Stimulated activated naive CD8-positive, alpha-beta T cell treated with anti-CD3 and anti-CD28 coated beads, Interleukin-15, Interleukin-2, amounts not matched to agents 100 ng/mL and 50 ng/mL, for 24 hours (primary cell): ENCODE results near the gene NACC1.

Source experiments
- H3K27ac Mint-ChIP-seq: one replicate; pipeline ENCODE4 v1.8.0; 2021; ENCODE audit warnings: mild to moderate bottlenecking, mixed read lengths
- H3K27me3 Mint-ChIP-seq: one replicate; pipeline ENCODE4 v1.8.0; 2021; ENCODE audit warnings: mixed read lengths
- H3K36me3 Mint-ChIP-seq: one replicate; pipeline ENCODE4 v1.8.0; 2021; ENCODE audit warnings: low read depth, mixed read lengths
- H3K4me1 Mint-ChIP-seq: one replicate; pipeline ENCODE4 v1.8.0; 2021; ENCODE audit warnings: low read depth, mixed read lengths
- H3K4me3 Mint-ChIP-seq: one replicate; pipeline ENCODE4 v1.8.0; 2021; ENCODE audit warnings: mild to moderate bottlenecking, mixed read lengths
- H3K9me3 Mint-ChIP-seq: one replicate; pipeline ENCODE4 v1.8.0; 2021; ENCODE audit warnings: mixed read lengths

The NACC1 gene

GRCh38 chr19:13151605-13152355 is 33.7 kb downstream of the NACC1 start:
- Mint-ChIP-seq H3K4me3 (peak overlapping the region; percentile 99), H3K36me3 (peaks cover 36% of the 10 kb centered on the region), H3K4me1 (peaks cover 37% of the 10 kb centered on the region), H3K9me3 (no peaks in the 10 kb centered on the region), H3K27me3 (no peaks in the 10 kb centered on the region), H3K27ac (peak overlapping the region; percentile 99)

GRCh38 chr19:13152356-13152973 is 34.4 kb downstream of the NACC1 start:
- peak overlapping the region; percentile 99 for H3K27ac Mint-ChIP-seq
- H3K4me3 Mint-ChIP-seq = peak overlapping the region; percentile 99
- H3K27me3 Mint-ChIP-seq = no peaks in the 10 kb centered on the region
- peaks cover 32% of the 10 kb centered on the region for H3K36me3 Mint-ChIP-seq
- peaks cover 40% of the 10 kb centered on the region for H3K4me1 Mint-ChIP-seq
- H3K9me3 Mint-ChIP-seq = no peaks in the 10 kb centered on the region

DNA sequence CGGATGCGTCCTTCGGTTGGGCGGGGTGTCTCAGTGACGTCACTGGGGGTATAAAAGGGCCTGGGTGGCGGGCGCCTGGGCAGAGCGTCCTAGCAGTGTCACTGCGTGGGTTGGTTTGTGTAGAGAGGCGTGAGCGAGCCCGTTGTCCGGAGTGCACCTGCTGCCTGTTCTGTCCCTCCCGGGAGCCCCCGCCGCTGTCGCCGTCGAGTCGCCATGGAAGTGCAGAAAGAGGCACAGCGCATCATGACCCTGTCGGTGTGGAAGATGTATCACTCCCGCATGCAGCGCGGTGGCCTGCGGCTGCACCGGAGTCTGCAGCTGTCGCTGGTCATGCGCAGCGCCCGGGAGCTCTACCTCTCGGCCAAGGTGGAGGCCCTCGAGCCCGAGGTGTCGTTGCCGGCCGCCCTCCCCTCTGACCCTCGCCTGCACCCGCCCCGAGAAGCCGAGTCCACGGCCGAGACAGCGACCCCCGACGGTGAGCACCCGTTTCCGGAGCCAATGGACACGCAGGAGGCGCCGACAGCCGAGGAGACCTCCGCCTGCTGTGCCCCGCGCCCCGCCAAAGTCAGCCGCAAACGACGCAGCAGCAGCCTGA is 35.0 kb downstream of the NACC1 start:
- H3K36me3 Mint-ChIP-seq = peaks cover 32% of the 10 kb centered on the region
- H3K27ac Mint-ChIP-seq = peak overlapping the region; percentile 99
- H3K9me3 Mint-ChIP-seq = no peaks in the 10 kb centered on the region
- no peaks in the 10 kb centered on the region for H3K27me3 Mint-ChIP-seq
- H3K4me1 Mint-ChIP-seq = peaks cover 46% of the 10 kb centered on the region
- H3K4me3 Mint-ChIP-seq = peak overlapping the region; percentile 99

DNA sequence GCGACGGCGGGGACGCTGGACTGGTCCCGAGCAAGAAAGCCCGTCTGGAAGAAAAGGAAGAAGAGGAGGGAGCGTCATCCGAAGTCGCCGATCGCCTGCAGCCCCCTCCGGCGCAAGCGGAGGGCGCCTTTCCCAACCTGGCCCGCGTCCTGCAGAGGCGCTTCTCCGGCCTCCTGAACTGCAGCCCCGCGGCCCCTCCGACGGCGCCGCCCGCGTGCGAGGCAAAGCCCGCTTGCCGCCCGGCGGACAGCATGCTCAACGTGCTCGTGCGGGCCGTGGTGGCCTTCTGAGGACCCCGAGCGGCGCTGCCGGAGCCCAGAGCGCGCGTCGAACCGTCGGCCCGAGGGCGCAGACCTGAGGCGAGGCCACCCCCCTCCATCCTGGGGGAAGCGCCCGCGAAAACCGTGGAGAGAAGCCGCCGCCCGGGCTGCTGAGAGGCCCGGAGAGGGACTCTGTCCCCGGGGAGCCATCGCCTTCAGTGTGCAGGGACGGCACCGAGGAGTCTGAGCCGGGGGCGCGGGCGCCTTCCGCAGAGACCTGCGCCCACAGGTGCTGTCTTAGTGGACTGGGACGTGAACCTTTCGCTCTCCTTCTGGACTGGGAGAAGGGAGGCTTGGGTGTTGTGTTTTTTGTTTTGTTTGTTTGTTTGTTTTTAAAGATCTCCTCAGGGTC is 35.6 kb downstream of the NACC1 start:
- H3K27ac Mint-ChIP-seq = peak overlapping the region; percentile 99
- no peaks in the 10 kb centered on the region for H3K9me3 Mint-ChIP-seq
- H3K36me3 Mint-ChIP-seq = peaks cover 30% of the 10 kb centered on the region
- peaks cover 48% of the 10 kb centered on the region for H3K4me1 Mint-ChIP-seq
- H3K4me3 Mint-ChIP-seq = peak overlapping the region; percentile 99
- H3K27me3 Mint-ChIP-seq = no peaks in the 10 kb centered on the region

- Mint-ChIP-seq H3K4me3 (peak overlapping the region; percentile 99), H3K36me3 (peaks cover 29% of the 10 kb centered on the region)
These were observed 36.2 kb downstream of the NACC1 start for GRCh38 chr19:13154241-13154778.

DNA sequence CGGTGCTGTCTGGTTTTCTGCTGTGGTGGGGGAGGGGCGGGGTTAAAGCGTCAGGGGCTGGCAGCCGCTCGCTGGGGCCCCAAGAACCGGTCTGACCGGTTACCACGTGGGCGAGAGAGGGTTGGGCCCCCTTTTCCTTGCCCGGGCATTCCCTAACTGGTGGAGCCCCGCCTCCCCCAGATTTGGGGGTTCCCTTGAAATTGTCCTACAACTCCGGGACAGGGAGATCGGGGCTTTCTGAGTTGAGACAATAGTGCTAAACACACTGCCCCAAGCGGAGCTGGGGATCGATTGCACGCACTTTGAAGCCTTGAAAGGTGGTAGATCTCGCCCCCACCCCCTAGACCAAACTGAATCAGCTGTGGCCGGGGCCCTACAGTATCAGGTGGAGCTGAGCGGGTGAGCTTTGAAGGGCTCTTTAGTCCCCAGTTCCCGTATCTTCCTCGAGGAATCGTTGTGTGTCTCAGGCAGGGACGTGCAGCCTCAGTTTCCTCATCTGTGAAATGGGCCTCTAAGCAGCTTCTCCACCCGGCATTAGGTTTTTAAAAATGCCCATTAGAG is 36.9 kb downstream of the NACC1 start:
- H3K36me3 Mint-ChIP-seq = peaks cover 29% of the 10 kb centered on the region

More at GRCh38 chr19:13154241-13154778, 36.2 kb downstream of the NACC1 start:
- Mint-ChIP-seq H3K9me3 (no peaks in the 10 kb centered on the region), H3K27ac (peak overlapping the region; percentile 99), H3K27me3 (no peaks in the 10 kb centered on the region), H3K4me1 (peaks cover 42% of the 10 kb centered on the region)

DNA sequence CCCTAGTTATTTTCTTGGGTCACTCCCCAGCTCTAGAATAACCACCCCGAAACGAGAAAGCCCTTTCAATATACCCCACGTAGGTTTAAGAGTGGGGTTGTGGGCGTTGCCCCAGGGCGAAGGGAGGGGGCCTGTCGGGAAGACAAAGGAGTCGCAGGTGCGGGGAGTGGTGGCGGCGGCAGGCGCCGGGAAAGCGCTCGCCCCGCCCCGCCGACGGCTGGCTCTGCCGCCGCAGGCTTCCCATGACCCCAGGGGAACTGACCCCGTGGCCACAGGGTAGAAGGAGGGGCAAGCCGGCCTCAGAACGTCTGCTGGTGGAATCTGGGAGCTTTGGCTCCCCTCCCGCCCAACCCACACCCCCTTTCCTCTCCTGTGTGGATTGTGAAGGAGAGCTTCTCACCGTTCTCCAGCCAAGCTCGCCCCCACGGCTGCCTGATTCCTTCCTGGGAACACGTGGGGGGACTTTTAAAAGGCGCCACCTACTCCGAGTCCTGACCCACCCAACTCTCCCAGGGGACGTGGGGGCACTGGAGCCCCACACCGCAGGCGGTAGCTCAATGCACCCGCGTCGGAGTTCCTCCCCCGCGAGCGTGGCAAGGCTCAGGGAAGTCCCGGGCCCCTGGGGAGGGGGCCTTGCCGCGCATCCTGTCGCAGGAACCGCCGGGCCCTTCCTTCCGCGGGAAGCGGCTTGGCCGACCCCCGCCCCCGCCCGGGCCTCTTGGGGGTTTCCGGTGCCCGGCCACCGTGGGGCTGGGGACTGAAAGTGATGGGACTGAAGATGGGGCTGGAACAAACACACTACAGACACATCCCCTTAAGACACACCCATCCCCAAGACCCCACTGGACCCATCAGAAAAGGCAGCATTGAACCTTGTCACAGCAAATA is 37.7 kb downstream of the NACC1 start:
- Mint-ChIP-seq H3K9me3 (no peaks in the 10 kb centered on the region), H3K4me1 (peaks cover 50% of the 10 kb centered on the region), H3K27me3 (no peaks in the 10 kb centered on the region), H3K36me3 (peaks cover 29% of the 10 kb centered on the region), H3K27ac (peak overlapping the region; percentile 99), H3K4me3 (peak overlapping the region; percentile 99)

More for the DNA sequence above, 36.9 kb downstream of the NACC1 start:
- Mint-ChIP-seq H3K9me3 (no peaks in the 10 kb centered on the region), H3K4me1 (peaks cover 43% of the 10 kb centered on the region), H3K27me3 (no peaks in the 10 kb centered on the region), H3K27ac (peak overlapping the region; percentile 99), H3K4me3 (peak overlapping the region; percentile 99)

DNA sequence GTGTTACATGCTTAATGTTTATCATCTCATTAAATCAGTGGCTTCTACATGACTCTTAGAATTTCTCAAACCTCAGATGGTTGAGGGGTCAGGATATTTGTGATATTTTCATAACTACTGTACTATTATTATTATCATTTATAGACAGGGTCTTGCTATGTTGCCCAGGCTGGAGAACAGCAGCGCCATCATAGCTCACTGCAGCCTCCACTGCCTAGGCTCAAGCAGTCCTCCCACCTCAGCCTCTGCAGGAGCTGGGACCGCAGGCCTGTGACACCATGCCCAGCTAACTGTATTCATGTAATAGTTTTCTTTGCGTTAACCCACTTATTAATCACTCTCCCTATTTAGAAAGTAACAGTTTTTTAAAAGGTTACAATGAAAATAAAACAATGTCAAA is 41.6 kb downstream of the NACC1 start:
- peak overlapping the region; percentile 63 for H3K27ac Mint-ChIP-seq

GRCh38 chr19:13160557-13160956 is 42.5 kb downstream of the NACC1 start:
- H3K4me3 Mint-ChIP-seq = no peak overlapping the region
- peaks cover 87% of the 10 kb centered on the region for H3K4me1 Mint-ChIP-seq
- H3K36me3 Mint-ChIP-seq = no peaks in the 10 kb centered on the region
- H3K27ac Mint-ChIP-seq = peak overlapping the region; percentile 75
- H3K9me3 Mint-ChIP-seq = no peaks in the 10 kb centered on the region
- H3K27me3 Mint-ChIP-seq = no peaks in the 10 kb centered on the region

More for the DNA sequence above, 41.6 kb downstream of the NACC1 start:
- Mint-ChIP-seq H3K4me1 (peaks cover 78% of the 10 kb centered on the region), H3K9me3 (no peaks in the 10 kb centered on the region), H3K27me3 (no peaks in the 10 kb centered on the region), H3K4me3 (peak overlapping the region; percentile 4), H3K36me3 (peaks cover 6% of the 10 kb centered on the region)

- H3K4me3 Mint-ChIP-seq = peak overlapping the region; percentile 83
- peaks cover 87% of the 10 kb centered on the region for H3K4me1 Mint-ChIP-seq
- H3K9me3 Mint-ChIP-seq = no peaks in the 10 kb centered on the region
- no peaks in the 10 kb centered on the region for H3K27me3 Mint-ChIP-seq
- H3K27ac Mint-ChIP-seq = peak overlapping the region; percentile 89
- H3K36me3 Mint-ChIP-seq = no peaks in the 10 kb centered on the region
These were observed 44.9 kb downstream of the NACC1 start for GRCh38 chr19:13162724-13163608.

DNA sequence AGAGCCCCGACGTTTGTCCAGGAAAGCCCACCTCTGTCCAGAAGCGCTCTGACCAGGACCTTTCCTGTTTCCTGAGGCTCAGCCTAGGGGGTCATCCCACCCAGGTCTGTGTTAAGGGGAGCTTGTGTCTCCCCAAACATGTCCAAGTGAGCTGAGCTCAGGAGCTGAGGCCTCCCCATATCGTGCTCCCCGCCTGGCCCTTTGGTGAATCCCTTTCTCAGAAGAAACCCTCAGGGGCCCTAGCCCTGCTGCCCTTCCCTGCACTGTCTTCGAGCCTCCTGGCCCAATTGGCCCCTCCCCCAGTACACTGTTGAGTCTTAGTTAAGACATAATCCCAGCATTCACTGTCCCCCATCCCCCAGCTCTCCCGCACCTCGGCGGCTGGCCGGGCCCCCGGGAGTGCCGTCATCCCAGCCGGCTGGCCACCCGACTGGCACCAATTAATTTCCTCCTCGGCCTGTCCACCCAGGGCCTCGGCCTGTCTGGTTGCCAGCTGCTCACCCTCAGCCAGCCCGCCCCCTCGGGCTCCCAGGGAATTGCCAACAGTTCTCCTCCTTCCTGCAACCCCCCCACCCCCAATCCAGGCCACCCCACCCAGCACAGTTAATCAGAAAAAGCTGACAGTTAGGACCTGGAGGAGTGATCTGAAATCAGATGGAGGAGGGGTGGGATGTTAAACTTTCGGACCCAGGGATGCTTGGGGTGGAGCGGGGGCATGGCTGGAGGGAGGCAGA is 45.7 kb downstream of the NACC1 start:
- H3K4me3 Mint-ChIP-seq = peak overlapping the region; percentile 83
- peak overlapping the region; percentile 89 for H3K27ac Mint-ChIP-seq
- H3K27me3 Mint-ChIP-seq = no peaks in the 10 kb centered on the region
- no peaks in the 10 kb centered on the region for H3K9me3 Mint-ChIP-seq
- H3K4me1 Mint-ChIP-seq = peaks cover 87% of the 10 kb centered on the region
- H3K36me3 Mint-ChIP-seq = no peaks in the 10 kb centered on the region

DNA sequence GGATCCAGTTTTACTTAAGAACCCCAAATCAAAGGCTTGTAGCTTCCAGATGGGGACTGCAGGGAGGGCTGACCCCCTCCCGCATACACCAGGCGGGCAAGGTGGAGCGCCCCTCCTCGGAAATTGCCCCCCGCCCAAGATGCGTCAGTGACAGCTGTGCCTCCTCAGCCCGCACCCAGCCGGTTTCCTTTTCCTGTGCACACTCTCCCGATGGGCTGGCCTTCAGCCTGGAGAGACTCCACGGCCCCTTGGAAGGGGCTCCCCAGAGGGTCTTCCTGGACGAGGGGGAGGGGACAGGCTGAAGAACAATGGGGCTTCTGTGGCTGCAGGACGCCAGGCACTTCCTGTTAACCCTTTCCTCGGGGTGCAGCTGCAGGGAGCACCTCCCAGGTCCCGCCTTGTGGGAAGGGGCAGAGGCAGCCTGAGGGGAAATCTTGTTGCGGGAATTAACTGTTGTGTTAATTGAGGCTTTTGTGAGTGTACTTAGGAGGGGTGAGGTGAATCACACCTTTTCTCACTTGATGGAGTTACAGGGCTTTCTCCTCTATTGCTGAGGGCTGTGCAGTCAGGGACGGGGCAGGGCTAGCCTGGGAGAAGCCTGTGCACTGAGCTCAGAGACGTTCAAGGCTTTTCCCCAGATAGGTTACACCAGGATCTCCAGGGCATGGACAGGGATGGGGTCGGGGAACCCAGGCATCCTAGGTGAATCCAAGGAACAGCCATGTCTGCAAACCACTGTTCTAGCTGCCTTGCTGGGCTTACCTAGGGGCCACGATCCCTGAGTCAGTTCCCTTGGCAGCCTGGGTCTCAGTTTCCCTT is 46.5 kb downstream of the NACC1 start:
- peak overlapping the region; percentile 83 for H3K4me3 Mint-ChIP-seq
- peaks cover 95% of the 10 kb centered on the region for H3K4me1 Mint-ChIP-seq
- no peaks in the 10 kb centered on the region for H3K27me3 Mint-ChIP-seq
- H3K27ac Mint-ChIP-seq = peak overlapping the region; percentile 97
- no peaks in the 10 kb centered on the region for H3K36me3 Mint-ChIP-seq
- H3K9me3 Mint-ChIP-seq = no peaks in the 10 kb centered on the region
